Stimulated activated CD4-positive, alpha-beta T cell treated with anti-CD3 and anti-CD28 coated beads, TNF-alpha, amount 100 ng/mL, for 48 hours (primary cell): ENCODE data around the gene TNRC18.

Experiments
- DNase-seq, 3 donors: peaks; one replicate each; pipeline ENCODE4 v3.0.0-alpha.2; 2020; ENCODE audit warnings: low read depth in 3 of 3

TNRC18 gene

GRCh38 chr7:5452470-5452899, 28.9 kb upstream of the TNRC18 start:
- no peak for DNase-seq

- DNase-seq: no peak
Observed at GRCh38 chr7:5451391-5451790, 27.8 kb upstream of the TNRC18 start.

DNA sequence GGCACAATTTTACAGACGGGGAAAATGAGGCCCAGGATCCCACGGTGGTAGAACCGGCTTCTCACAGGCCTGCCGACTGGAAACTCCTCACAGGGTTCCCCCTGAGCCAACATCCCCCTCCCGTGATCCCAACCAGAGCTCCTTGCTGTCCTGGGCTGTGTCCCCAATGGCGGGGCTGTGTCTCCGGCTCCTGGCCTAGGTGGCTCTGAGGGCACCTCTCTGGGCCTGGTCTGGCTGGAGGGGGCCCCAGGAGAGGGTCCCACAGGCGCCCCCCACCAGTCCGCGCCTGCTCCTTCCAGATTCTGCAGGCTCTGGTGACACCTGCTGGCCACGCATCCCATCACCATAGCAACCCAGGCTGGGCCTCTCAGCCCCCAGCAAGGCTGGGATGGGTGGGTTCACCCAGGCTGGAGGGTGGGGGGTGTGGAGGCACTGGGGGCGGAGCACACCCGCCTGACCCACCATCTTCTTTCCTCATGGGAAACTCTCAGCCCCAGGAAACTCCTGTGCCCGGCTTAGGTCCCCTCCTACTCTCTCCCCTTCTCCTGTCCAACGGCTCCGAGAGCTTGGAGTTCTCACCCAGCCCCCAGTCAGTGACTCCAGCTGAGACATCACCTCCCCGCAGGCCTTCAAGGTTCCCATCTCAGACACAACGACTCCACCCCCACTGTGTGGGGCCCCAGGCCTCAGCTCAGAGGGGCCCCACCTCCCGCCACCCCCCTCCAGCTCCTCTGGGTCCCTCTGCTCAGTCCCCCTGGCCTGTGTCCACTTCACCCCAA, 27.1 kb upstream of the TNRC18 start:
- no peak for DNase-seq

DNA sequence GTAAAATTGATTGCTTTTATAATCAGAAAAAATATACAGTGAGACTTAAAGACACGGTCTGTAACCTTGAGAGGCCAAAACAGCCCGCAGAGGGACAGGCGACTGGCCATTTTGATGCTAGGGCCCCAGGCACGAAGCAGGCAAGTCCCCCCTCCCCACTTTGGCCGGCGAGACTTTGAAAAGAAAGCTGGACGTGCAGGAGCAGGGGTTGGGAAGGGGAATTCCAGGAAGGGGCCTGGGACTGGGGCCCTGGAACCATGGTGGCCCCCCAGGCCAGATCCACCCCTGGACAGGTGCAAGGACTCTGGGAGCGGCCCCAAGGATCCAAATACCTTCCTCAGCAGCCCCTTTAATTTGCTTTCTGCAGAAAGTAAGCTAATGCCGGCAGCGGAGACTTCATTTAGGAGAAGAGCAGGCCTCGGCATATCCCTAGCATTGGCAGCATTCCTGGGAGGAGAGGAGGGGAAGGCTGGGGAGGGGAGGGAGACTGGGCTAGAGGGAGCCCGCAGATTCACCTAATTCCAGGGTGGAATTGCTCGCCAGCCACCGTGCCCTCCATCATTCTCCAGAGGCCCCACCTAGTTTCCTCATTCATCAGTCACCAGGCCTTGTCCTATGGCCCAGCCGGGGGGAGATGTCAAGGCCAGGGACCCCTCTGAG, 24.9 kb upstream of the TNRC18 start:
- DNase-seq: no peak

DNA sequence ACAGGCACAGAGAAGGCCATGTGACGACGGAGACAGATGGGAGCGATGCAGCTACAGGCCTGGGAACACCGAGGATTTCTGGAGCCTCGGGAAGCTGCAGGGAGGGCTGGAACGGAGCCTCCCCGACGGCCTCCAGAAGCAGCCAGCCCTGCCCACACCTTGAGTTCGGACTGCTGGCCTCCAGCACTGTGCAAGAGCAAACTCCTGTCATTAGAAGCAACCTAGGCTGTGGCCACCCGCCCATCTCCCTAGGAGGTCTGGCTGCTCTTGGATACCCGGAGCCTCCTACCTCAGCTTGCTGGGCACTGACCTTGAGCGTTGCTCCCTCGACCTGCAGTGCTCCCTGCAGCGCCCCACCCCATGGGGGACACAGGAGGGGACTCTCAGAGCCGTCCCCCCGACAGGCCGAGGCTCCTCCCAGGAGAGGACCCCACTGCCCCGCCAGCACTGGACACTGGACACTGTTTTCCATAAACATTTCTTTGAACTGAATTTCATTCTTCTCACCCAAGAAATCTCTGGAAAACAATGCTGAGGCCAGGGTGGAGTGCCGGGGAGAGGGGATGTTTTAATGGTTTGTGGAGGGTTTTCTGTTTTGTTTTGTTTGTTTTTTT, 22.5 kb upstream of the TNRC18 start:
- no peak for DNase-seq

DNA sequence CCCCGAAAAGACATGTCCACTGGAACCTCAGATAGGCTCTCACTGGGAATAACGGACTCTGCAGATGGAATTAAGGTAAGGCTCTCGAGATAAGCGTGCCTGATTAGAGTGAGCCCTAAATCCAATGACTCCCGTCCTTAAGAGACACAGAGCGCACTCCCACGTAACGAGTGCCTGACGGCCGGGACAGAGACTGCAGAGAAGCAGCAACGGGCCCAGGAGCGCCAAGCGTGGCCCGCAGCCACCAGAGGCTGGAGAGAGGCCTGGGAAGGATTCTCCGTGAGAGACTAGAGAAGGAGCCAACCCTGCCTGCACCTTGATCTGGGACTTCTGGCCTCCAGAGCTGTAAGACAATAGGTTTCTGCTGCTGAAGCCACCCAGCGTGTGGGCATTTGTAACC, 20.0 kb upstream of the TNRC18 start:
- DNase-seq: no peak

- no peak for DNase-seq
Observed at GRCh38 chr7:5442757-5443305, 19.2 kb upstream of the TNRC18 start.

DNA sequence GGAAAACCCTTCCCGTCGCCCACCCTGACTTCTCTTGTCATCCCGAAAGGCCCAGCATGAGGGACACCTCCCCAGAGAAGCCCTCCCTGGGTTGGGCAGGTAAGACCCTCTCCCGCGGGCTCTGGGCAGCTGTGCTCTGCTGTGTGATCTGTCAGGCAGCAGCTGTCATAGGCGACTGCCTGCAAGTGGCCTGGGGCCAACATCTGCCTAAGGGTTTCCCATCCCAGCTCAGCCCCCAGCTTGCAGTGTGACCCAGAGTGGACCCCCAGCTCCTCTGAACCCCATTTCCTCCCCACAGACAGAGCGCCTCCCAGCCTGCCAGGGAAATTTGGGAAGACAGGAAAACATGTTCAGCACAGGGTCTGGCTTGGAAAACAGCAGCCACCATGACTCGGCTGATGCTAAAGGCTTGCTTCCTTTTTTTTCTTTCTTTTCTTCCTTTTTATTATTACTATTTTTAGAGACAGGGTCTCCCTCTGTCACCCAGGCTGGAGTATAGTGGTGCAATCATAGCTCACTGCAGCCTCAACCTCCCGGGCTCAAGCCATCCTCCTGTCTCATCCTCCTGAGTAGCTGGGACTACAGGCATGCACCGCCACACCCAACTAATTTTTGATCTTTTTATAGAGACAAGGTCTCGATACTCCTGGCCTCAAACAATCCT, 18.3 kb upstream of the TNRC18 start:
- no peak for DNase-seq

- no peak for DNase-seq
Observed at GRCh38 chr7:5439572-5440496, 16.2 kb upstream of the TNRC18 start.

DNA sequence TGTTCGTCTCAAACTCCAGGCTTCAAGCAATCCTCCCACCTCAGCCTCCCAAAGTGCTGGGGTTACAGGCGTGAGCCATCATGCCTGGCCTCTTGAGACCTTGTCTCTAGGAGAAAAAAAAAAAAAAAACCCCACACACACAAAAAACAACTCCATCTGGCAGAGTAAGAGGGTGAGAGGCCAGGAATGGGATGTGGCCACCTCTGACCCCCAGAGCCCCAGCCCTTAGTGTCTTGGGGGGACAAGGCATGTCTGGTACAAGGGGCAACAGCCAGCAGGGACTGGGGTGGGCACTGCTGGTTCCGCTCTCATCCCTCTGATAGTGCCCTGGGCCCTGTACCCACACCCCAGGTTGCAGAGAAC, 15.6 kb upstream of the TNRC18 start:
- no peak for DNase-seq

GRCh38 chr7:5437987-5438386, 14.4 kb upstream of the TNRC18 start:
- DNase-seq: no peak

DNA sequence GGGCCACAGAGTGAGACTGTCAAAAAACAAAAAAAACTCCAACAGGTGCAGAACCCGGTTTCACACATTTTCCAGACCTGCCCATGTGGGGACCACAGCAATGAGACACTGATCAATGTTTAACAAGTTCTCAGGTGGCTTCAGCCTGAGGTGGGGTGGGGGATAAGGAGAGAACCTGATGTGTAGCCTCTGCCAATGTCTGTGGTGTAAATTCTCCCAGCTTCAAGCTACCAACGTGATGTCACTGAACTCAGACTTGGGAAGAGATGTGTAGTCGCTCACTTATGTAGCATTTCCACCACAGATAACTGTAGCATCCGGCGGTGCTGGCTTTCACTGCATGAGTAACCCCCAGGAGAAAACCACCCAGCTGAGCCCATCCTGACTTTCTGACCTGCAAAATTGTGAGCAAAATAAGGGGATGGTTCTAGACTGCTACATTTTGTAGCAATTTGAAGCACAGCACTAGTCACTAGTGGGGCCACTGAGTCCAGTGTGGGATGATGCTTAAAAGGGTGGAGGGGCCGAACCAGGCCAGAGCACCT, 13.8 kb upstream of the TNRC18 start:
- no peak for DNase-seq

DNA sequence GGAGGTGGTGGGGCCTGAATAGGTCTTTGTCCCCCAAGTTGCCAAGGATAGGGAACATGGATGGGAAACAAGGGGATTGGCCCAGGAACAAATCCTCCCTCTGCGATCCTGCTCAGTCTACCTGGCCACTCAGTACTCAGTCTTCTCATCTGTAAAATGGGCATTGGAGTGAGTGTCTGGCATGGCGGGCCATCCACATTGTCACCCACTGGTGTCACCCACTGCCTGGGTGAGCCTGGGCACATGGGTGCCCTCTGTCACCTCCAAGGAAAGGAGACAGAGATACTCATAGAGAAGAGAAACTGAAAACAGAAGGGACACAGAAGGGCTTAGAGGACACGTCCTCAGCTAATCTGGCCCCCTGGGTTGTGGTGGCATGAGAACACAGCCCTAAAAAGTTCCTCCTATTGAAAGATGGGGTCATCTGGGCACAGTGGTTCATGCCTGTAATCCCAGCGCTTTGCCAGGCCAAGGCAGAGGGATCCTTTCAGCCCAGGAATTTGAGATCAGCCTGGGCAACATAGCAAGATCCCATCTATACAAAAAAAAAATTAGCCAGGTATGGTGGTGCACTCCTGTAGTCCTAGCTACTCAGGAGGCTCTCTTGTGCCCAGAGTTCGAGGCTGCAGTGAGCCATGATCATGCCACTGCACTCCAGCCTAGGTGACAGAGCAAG, 12.5 kb upstream of the TNRC18 start:
- no peak for DNase-seq

GRCh38 chr7:5435291-5436002, 11.8 kb upstream of the TNRC18 start:
- no peak for DNase-seq

DNA sequence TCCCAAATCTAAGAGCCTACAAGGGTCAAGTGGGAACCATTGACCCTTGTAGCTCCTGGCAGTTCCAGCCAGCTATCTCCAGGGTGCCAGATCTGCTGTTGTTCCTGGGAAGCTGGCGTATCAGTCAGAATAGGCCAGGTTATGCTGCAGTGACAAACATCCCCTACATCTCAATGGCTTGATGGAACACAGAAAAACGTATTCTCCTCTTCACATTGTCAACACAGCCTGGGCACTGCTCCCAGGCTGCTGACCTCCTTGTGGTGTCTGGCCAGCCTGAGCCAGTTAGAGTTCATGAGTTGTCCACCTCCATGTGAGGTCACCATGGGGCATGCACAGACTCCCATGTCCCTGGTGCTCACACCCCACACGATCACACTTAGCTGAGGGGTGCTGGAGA, 9.5 kb upstream of the TNRC18 start:
- DNase-seq: no peak

DNA sequence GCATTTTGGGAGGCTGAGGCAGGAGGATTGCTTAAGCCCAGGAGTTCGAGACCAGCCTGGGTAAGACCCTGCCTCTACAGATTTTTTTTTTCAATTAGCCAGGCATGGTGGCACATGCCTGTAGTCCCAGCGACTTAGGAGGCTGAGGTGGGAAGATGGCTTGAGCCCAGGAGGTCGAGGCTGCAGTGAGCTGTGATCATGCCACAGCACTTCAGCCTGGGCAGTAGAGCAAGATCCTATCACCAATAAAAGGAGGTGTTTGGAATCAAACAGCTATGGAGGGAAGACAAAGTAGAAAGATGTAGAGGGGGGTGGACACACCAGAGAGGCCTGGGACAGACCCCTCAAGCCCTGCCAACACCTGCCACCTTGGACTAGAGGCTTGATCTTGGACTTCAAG, 9.1 kb upstream of the TNRC18 start:
- DNase-seq: no peak

- no peak for DNase-seq
Observed at GRCh38 chr7:5431560-5432015, 8.0 kb upstream of the TNRC18 start.

DNA sequence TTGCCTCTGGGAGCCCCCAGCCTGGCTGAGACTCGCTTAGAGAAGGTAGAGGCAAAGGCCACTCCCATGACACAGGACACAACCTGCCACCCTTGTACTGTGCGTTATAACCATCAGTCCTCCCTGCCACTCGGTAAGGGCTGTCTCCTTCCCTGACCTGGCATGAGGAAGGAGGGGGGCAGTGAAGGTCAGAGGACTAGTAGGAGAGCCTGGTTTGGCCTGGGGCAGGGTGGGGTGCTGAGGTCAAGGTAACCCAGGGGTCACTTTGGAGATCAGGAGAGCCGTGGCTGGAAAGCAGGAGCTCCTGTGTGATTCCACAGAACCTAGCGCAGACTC, 6.9 kb upstream of the TNRC18 start:
- DNase-seq: no peak

GRCh38 chr7:5429857-5430611, 6.4 kb upstream of the TNRC18 start:
- DNase-seq: no peak
